ENCODE data around the gene IGFBP6. TPM values are rescaled to one million over a fixed set of nuclear protein-coding genes. Genes with fewer than 3 reads are reported as not detected.

IGFBP6 gene
- total and polyA plus RNA-seq, 12 donors = 27.0 to 182 (median 41.0) TPM

DNA sequence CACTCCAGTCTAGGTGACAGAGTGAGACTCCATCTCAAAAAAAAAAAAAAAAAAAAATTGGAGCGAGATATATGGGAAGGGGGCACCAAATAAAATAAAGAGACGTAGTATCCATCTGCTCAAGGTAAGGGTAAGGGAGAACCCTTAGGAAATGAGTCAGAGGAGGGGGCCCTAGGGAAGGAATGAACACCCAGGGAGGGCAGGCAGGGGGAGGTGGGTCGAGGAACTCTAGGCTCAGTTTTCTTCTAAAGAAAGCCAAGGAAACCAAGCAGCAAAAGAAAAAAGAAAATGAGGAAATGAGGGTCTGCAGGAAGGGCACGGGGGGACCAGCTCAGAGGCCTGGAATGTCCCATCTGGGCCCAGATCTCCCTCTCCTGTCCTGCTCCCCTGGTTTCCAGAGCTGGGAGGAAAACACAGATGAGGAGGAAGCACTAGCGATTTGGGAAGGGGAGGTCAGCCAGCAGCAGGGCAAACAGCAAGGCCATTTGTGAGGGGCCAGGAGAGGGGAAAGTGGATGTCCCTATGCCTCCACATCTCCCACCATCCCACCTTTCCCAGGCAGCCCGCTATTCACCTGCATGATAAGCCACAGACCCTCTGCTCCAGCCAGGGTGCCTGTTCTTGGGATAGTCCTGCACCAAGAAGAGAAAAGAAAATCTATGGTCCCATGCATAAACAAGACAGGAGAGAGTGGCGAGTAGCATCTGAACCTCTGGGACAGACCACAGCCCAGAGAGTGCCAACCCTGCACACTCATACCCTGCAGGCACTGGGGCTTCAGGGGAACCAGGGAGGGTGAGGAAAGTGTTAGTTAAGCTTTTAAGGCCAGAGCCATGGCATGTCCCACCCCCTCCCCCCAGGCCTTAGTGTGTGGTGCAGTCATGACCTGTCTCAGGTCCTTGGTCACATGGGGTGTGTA is 30.1 kb upstream of the IGFBP6 start:
- Histone ChIP-seq H3K27ac (peak overlapping the region in 6 of 10 donors; percentile 37 to 88 (median 79)), H3K4me3 (no peak overlapping the region), H3K4me1 (peaks cover 63 to 100% (median 87%) of the 10 kb centered on the region in 9 donors), H3K27me3 (no peaks in the 10 kb centered on the region), H3K36me3 (peaks cover 0 to 88% (median 25%) of the 10 kb centered on the region in 9 donors), H3K9me3 (no peaks in the 10 kb centered on the region)
- ATAC-seq (no peak), DNase-seq (no peak)
- TF ChIP-seq, protein P1, sequence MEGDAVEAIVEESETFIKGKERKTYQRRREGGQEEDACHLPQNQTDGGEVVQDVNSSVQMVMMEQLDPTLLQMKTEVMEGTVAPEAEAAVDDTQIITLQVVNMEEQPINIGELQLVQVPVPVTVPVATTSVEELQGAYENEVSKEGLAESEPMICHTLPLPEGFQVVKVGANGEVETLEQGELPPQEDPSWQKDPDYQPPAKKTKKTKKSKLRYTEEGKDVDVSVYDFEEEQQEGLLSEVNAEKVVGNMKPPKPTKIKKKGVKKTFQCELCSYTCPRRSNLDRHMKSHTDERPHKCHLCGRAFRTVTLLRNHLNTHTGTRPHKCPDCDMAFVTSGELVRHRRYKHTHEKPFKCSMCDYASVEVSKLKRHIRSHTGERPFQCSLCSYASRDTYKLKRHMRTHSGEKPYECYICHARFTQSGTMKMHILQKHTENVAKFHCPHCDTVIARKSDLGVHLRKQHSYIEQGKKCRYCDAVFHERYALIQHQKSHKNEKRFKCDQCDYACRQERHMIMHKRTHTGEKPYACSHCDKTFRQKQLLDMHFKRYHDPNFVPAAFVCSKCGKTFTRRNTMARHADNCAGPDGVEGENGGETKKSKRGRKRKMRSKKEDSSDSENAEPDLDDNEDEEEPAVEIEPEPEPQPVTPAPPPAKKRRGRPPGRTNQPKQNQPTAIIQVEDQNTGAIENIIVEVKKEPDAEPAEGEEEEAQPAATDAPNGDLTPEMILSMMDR (IDR thresholded peaks at IDR 0.05) = no peak
- intact Hi-C loops (cut with DNase I) = loop anchor here (2.0 to 10.0 kb wide), 5 partner anchors 31 to 130 kb away; partner anchors contain the start of gene SOAT2 (in 2 of the 10)
- WGBS, 2 donors = 67 to 73% methylated on average over 7 of the region's 7 CpGs

DNA sequence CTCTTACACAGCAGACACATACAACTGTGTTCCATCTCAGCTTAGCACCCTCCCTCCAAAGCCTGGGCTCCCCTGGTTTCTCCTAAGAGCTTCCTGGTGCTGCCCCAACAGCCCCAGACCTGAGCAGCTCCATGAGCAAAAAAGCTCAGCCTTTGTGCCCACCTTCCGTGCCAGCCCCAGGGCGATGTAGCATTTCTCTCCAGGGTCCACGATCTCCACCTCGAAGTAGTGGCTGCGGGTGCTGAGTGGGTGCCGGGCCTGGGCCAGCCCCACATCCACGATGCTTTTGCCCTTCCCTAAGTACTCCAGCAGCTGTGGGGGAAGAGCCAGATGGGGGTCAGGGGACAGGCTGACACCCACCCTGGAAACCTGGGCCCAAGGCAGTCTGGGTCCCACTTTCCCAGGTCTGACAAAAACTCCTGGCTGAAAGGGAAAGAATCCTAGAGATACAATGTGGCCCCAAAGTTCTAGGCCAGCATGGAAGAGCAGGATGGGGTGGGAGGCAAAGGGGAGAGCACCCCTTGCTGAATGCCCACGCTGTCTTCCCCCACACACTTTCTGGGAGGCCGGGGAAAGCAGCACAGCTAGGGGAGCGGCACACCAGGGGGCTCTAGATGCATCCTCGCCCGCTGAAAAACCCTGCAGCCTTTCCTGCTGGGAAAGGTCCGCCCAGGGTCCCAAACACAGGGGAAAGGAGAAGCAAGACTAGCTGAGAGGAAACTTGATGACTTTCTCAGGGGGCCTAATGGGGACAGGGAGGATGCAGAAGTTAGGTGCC is 29.3 kb upstream of the IGFBP6 start:
- no peak for ATAC-seq
- intact Hi-C loops (cut with DNase I) = loop anchor here (2.0 to 10.0 kb wide), 5 partner anchors 31 to 129 kb away; partner anchors contain the start of gene SOAT2 (in 2 of the 10)
- Histone ChIP-seq H3K4me1 (peaks cover 61 to 100% (median 87%) of the 10 kb centered on the region in 9 donors), H3K4me3 (no peak overlapping the region), H3K36me3 (peaks cover 0 to 84% (median 19%) of the 10 kb centered on the region in 9 donors), H3K27ac (peak overlapping the region in 9 of 10 donors; percentile 37 to 89 (median 71)), H3K27me3 (no peaks in the 10 kb centered on the region), H3K9me3 (no peaks in the 10 kb centered on the region)
- TF ChIP-seq, protein P1 (IDR thresholded peaks at IDR 0.05) = no peak
- 82 to 84% methylated on average over 13 of the region's 13 CpGs for WGBS, 2 donors
- DNase-seq = no peak

DNA sequence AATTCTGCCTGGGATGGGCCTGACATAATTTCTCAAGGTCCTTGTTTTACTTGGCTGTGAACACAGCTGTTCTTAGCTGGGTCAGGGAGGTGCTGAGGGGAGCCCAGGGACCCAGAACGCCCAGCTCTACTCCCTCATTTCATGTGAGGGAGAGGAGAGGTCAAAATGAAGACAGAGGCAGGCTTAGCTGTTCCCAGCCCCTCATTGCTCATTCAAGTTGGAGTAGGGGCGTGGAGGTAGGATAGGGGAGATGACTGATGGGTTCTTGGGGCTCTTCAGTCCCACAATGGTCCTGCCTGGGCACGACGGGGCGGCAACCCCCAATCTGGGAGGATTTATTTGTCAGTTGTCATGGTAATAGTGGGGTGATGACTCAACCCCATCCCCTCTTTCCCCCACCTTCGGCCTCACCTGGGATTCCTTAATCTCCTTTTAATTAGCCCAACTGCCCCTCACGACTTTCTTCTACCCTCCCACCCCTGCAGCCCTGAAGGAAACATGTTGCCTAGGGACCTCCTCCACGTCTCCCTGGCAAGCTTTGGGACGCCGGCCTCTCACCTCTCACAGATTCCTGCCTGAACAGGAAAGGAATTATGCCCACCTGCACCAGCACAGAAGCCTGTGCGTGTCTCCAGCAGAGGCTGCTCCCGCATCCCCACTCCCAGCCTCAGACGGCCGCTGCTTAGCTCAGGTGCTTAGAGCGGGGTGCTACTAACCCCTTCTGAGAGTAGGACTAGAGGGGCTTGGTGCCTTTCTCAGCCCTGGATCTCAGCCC is 28.5 kb upstream of the IGFBP6 start:
- TF ChIP-seq, protein P1 (IDR thresholded peaks at IDR 0.05) = no peak
- Histone ChIP-seq H3K4me3 (no peak overlapping the region), H3K4me1 (peaks cover 58 to 100% (median 85%) of the 10 kb centered on the region in 9 donors), H3K9me3 (no peaks in the 10 kb centered on the region), H3K36me3 (peaks cover 0 to 81% (median 14%) of the 10 kb centered on the region in 9 donors), H3K27ac (peak overlapping the region; percentile 4 to 89 (median 65)), H3K27me3 (no peaks in the 10 kb centered on the region)
- DNase-seq = no peak
- intact Hi-C loops (cut with DNase I) = loop anchor here (5.0 to 10.0 kb wide), 4 partner anchors 33 to 128 kb away; partner anchors contain the start of gene SOAT2 (in 2 of the 10)
- 72 to 78% methylated on average over 15 of the region's 15 CpGs for WGBS, 2 donors
- no peak for ATAC-seq

Measured in heart right ventricle (tissue), 16 donors.